ENCODE measurements around the gene FZD2.
"Not testable (repeated sequence)": the region's sequence is repeated elsewhere in the genome, so short reads cannot be mapped to it uniquely, and the experiment has no call there.

FZD2 gene

DNA sequence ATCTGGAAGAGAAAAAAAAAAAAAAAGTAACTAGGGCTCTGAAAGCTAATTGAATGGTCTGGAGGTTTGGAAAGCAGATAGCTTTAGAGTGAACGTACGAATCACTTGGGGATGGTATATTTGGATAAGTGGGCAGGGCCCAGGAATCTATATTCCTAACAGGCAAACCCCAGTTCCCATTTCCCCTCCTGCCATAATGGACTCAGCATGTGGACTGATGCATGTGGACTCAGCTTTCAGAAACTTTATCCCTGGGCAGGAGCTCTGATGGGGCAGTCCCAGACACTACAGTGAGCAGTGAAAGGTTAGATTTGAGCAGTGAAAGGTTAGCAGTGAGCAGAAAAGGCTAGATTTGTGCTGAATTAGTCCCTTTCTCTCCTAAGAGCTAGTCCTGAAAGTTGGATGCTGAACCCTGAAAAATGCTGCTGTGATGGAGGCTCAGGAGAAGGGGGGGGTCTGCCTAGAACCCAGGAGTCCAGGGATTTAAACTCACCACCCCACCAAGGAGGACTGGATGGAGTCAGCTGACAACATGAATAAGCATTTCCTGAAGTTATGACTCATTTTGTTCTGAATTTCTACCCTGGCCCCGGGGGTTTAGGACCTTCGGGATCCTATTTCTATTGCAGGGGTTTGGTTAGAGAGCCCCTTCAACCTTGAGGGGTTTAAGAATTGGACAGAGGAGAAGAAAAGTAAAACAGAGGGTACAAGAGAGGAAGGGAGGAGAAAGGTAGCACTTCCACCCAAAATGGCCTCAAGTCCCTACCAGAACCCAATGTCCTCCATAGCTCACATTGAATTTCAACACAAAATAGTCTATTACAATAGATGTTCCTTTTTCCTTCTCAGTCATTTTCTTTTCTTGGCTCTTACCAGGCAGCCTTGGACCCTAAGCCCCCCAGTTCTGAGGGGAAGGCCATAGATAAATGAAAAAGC lies 10.3 kb upstream of the FZD2 start:
- no peak for DNase-seq

GRCh38 chr17:44547625-44548267 lies 9.5 kb upstream of the FZD2 start:
- DNase-seq = no peak

DNA sequence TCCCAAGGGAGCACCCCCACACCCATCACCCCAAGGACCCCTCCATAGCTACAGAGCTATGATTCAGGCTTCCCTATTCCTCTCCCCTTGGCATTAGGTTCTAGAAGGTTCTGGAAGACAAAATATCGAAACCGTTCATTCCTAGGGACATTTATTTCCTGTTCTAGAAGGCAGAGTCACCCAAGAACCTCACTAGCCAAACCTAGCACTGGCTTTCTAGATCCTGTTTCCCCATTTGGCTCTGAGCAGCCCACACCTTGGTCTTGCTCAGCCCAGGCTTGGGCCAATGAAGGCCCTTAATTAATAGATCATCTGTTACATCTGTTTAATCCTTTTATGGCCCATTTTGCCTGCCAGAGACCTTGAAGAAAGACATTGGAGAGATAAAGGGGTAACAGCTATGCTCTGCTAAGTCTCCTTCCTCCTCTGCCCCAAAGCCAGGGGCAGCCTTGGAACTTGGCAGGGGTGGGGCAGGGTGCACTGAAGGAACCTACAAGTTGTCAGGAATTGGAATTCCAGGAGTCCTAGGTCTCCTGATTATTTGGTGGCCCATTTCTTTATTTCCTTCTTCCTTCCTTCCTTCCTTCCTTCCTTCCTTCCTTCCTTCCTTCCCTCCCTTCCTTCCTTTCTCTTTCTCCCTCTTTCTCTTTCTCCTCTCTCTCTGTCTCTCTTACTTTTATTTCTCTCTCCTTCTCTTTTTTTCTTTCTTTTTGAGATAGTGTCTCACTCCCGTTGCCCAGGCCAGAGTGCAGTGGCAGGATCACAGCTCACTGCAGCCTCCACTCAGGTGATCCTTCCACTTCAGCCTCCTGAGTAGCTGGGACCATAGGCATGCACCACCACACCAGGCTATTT lies 8.7 kb upstream of the FZD2 start:
- no peak for DNase-seq

GRCh38 chr17:44549686-44550085 lies 7.6 kb upstream of the FZD2 start:
- DNase-seq = no peak

DNA sequence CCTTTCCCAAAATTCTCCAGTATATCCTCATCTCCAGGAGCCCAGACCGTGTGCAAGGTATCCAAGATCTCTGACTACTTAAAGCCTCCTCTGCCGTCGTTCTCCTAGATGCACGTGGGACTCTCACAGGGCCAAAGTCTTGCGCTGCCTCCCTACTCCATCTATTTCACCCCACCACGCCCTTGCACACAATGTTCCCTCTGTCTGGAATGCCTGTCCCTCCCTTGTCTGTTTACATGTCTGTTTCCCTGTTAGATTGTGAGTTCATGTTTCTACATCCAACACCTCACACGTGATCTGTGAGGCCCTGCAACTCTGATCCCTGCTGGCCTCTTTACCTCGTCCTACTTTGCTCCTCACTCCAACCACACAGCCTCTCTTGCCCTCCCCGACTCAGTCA lies 4.9 kb upstream of the FZD2 start:
- no peak for DNase-seq

DNA sequence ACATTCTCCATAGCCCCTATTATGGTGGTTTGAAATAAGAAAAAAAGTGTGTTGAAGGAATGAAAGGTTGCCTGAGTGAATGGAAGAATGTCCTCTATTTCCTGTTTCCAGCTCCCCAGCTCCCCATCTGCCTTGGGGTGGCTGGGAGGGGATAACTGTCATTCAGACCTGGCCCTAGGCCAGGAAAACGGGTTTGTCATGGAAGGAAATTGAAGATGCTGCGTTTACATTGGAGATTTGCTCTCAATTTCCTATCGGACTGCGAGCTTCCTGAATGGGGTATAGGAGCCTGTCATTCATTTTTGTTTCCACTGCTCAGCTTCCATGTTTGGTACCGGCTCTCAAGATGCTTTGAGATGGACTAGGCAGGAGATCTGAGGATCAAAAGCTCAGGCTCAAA lies 2.2 kb upstream of the FZD2 start:
- no peak for DNase-seq

- peak; percentile 30 for DNase-seq
Measured at GRCh38 chr17:44556166-44556831, 985 bp upstream of the FZD2 start.

GRCh38 chr17:44557651-44558285 lies 484 bp downstream of the FZD2 start:
- no peak for DNase-seq

DNA sequence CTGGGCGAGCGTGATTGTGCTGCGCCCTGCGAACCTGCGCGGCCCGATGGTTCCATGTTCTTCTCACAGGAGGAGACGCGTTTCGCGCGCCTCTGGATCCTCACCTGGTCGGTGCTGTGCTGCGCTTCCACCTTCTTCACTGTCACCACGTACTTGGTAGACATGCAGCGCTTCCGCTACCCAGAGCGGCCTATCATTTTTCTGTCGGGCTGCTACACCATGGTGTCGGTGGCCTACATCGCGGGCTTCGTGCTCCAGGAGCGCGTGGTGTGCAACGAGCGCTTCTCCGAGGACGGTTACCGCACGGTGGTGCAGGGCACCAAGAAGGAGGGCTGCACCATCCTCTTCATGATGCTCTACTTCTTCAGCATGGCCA lies 1.0 kb downstream of the FZD2 start:
- DNase-seq = no peak

- DNase-seq = no peak
Measured at GRCh38 chr17:44558710-44559633, 1.7 kb downstream of the FZD2 start.

- DNase-seq = no peak
Measured at GRCh38 chr17:44559634-44560554, 2.6 kb downstream of the FZD2 start.

GRCh38 chr17:44561237-44561623 lies 3.9 kb downstream of the FZD2 start:
- no peak for DNase-seq

GRCh38 chr17:44564429-44564828 lies 7.1 kb downstream of the FZD2 start:
- DNase-seq = no peak

GRCh38 chr17:44565866-44566443 lies 8.7 kb downstream of the FZD2 start:
- no peak for DNase-seq

DNA sequence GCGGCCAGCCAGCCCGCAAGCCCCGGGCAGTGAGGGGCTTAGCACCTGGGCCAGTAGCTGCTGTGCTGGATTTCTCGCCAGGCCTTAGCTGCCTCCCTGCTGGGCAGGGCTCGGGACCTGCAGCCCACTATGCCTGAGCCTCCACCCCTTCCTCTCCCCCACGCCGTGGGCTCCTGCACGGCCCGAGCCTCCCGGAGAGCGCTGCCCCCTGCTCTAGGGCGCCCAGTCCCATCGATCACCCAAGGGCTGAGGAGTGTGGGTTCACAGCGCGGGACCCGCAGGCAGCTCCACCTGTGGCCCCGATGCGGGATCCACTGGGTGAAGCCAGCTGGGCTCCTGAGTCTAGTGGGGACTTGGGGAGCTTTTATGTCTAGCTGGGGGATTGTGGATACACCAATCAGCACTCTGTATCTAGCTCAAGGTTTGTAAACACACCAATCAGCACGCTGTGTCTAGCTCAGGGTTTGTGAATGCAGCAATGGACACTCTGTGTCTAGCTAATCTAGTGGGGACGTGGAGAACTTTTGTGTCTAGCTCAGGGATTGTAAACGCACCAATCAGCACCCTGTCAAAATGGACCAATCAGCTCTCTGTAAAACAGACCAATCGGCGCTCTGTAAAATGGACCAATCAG lies 11.1 kb downstream of the FZD2 start:
- DNase-seq = not testable (repeated sequence)

DNA sequence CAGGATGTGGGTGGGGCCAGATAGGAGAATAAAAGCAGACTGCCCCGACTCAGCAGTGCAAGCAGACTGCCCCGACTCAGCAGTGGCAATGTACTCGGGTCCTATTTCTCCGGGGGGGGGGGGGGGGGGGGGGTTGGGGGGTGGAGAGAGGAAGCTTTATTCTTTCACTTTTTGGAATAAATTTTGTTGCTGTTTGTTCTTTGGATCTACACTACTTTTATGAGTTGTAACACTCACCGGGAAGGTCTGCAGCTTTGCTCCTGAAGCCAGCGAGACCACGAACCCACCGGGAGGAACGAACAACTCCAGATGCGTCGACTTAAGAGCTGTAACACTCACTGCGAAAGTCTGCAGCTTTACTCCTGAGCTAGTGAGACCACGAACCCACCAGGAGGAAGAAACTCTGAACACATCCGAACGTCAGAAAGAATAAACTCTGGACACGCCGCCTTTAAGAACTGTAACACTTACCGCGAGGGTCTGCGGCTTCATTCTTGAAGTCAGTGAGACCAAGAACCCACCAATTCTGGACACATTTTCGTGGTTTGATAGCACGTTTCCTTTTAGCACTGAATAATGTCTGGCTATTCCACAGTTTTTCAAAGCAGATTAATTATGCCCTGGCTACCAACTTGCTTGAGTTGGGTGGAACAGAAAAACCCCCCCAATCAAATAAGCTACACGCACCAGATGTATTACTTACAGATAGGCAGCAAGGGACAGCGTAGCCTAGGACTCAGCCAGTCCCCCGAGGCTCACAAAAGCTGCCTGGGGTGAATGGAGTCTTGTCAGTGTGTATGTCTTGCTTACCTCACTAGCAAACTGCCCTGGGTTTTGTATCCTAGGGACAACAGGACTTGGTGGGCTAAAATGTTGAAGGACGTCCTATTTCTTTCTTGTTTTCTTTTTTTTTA lies 11.9 kb downstream of the FZD2 start:
- DNase-seq = no peak

GRCh38 chr17:44572801-44573200 lies 15.5 kb downstream of the FZD2 start:
- no peak for DNase-seq

- DNase-seq = no peak
Measured at GRCh38 chr17:44575403-44575802, 18.1 kb downstream of the FZD2 start.

All from CD4-positive, alpha-beta T cell treated with Interleukin-4 for 4 hours (primary cell).